Subcutaneous abdominal adipose tissue (tissue), 5 donors: Measurements from ENCODE around the gene CTSW.

Experiments
- H3K27ac ChIP-seq: one replicate; pipeline ENCODE4 v1.7.0; 2013; ENCODE audit warnings: low read depth, mild to moderate bottlenecking, inconsistent platforms, low read length, moderate library complexity
- H3K27me3 ChIP-seq, 5 donors: one replicate each; pipeline ENCODE4 v1.7.0; 2013; ENCODE audit warnings: low read length in 5 of 5, inconsistent platforms in 1 of 5; ENCODE audit not compliant: control insufficient read depth in 5 of 5, insufficient read depth in 4 of 5
- H3K36me3 ChIP-seq, 5 donors: one replicate each; pipeline ENCODE4 v1.7.0; 2013; ENCODE audit warnings: low read length in 5 of 5; ENCODE audit not compliant: control insufficient read depth in 5 of 5, insufficient read depth in 5 of 5
- H3K4me1 ChIP-seq, 5 donors: one replicate each; pipeline ENCODE4 v1.7.0; 2013; ENCODE audit warnings: low read length in 5 of 5, mild to moderate bottlenecking in 3 of 5, moderate library complexity in 1 of 5; ENCODE audit not compliant: control insufficient read depth in 5 of 5, insufficient read depth in 5 of 5
- H3K4me3 ChIP-seq, 5 donors: one replicate each; pipeline ENCODE4 v1.7.0; 2013; ENCODE audit warnings: low read length in 5 of 5, low read depth in 1 of 5
- H3K9ac ChIP-seq, 5 donors: one replicate each; pipeline ENCODE4 v1.7.0; 2013; ENCODE audit warnings: low read length in 5 of 5, mild to moderate bottlenecking in 4 of 5, moderate library complexity in 3 of 5
- H3K9me3 ChIP-seq, 5 donors: one replicate each; pipeline ENCODE4 v1.7.0; 2013; ENCODE audit warnings: low read length in 5 of 5; ENCODE audit not compliant: control insufficient read depth in 5 of 5
- donor health status: healthy.
- donor health status: healthy.
- donor health status: healthy.
- donor health status: healthy.
- donor health status: healthy.

The CTSW gene

DNA sequence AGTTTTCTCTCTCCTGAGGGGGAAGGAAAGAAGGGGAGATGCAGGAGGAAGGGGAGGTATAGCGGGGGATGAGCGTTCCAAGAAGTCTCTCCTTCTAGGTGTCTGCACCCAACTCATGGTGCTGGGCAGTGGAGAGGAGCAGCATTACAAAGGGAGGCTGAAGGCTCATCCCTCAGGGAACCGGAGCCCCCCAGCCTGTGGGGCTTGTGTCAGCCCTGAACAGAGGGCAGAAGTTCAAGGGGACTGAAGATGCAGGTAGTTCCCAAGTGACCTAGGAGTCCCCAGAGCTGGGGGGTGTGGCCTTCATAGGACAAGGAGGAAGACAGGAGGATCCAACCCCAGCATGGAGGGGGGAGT is 37.4 kb downstream of the CTSW start:
- Histone ChIP-seq H3K4me1 (peaks cover 34 to 63% (median 62%) of the 10 kb centered on the region in 5 donors), H3K27ac (peak overlapping the region; percentile 86), H3K9me3 (no peaks in the 10 kb centered on the region), H3K4me3 (peak overlapping the region in 3 of 5 donors; percentile 35 to 96 (median 95)), H3K36me3 (peaks cover 0 to 11% (median 7%) of the 10 kb centered on the region in 5 donors), H3K27me3 (peaks cover 0 to under 1% (median 0%) of the 10 kb centered on the region in 5 donors), H3K9ac (peak overlapping the region in 3 of 5 donors; percentile 38 to 100 (median 94))

- peaks cover 32 to 60% (median 59%) of the 10 kb centered on the region in 5 donors for H3K4me1 ChIP-seq
- H3K4me3 ChIP-seq, result peak overlapping the region; percentile 83 to 96 (median 94)
- peaks cover 0 to 17% (median 12%) of the 10 kb centered on the region in 5 donors for H3K36me3 ChIP-seq
- no peaks in the 10 kb centered on the region for H3K27me3 ChIP-seq
- H3K9ac ChIP-seq, result peak overlapping the region; percentile 73 to 100 (median 95)
- peak overlapping the region; percentile 86 for H3K27ac ChIP-seq
- no peaks in the 10 kb centered on the region for H3K9me3 ChIP-seq
Measured at GRCh38 chr11:65917434-65918210, 38.0 kb downstream of the CTSW start.

DNA sequence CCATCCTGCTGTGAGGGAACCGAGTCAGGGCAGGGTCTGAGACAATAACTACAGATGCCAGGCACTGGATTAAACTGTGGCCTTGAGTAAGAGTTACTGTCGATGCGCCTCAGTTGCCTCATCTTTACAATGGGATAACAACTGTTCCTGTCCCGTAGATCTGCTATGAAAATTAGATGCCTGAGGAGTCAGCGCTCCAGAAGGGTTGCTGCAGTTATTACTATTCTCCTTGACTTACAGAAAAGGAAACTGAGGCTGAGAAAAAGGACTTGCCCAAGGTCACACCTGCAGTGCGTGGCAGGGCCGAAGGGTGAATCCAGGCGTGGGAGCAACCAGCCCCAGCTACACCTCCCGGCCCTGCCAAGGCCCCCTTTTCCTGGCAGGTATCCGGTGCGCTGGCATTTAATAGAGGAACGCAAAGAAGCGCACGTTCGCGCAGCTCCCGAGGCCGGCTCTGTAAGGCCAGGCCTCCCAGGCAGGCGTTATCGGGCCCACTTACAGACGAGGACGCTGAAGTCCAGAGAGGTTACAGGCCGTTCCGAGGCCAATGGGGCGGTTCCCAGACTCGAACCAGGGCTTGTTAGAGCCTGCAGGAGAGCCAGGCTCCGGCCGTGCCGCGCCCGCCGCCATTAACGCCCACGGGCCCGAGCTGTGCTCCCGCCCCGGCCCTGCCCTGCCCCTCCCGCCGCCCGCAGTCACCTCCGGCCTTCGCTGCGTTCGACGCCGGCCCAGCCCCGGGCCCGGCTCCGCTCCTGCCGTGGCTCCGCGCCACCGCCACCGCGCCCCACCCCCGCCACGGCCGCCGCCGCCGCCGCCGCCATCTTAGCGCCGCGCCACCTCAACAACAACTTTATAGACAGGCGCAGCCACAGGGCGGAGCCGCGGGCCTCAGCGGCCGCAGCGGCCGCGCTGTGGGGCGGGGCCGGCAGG is 38.8 kb downstream of the CTSW start, which contains the start of gene C11orf68:
Gene C11orf68 (minus strand): TSS at position 852 of the 930 bp plus-strand sequence. CDS start 31 bp downstream, at position 821.
- Histone ChIP-seq H3K9ac (peak within 1 kb of the TSS; percentile 73 to 100 (median 95)), H3K27me3 (no peaks in the 10 kb centered on the region), H3K9me3 (no peaks in the 10 kb centered on the region), H3K4me3 (peak within 1 kb of the TSS; percentile 83 to 96 (median 94)), H3K4me1 (peaks cover 26 to 56% (median 54%) of the 10 kb centered on the region in 5 donors), H3K27ac (peak within 1 kb of the TSS; percentile 86), H3K36me3 (peaks cover 0 to 24% (median 19%) of the 10 kb centered on the region in 5 donors)

DNA sequence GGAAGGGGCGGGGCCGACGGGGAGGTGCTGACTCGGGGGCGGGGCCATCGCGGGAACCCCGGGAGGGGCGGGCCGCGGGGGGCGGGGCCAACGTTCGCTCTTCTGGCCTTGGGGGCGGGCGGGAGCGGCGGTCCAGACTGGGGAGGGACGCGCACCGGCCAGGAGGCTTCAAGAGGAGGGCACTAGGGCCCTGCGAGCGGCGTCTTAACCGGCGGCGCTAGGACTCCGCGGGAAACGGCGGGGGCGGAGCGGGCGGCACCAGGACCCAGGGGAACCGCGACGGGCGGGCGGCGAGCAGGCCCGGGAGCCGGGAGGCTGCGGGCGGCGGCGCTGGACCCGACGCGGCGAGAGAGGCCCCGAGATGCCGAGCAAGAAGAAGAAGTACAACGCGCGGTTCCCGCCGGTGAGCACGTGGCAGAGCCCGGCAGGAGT is 39.5 kb downstream of the CTSW start, which contains the start of gene DRAP1:
Gene DRAP1 (plus strand): TSS at position 286 of the 432 bp plus-strand sequence. CDS start 76 bp downstream, at position 362.
- peak within 1 kb of the TSS; percentile 86 for H3K27ac ChIP-seq
- H3K9ac ChIP-seq, result peak within 1 kb of the TSS; percentile 73 to 100 (median 95)
- H3K4me3 ChIP-seq, result peak within 1 kb of the TSS; percentile 83 to 96 (median 94)
- no peaks in the 10 kb centered on the region for H3K27me3 ChIP-seq
- H3K36me3 ChIP-seq, result peaks cover 0 to 25% (median 19%) of the 10 kb centered on the region in 5 donors
- peaks cover 26 to 56% (median 54%) of the 10 kb centered on the region in 5 donors for H3K4me1 ChIP-seq
- no peaks in the 10 kb centered on the region for H3K9me3 ChIP-seq

DNA sequence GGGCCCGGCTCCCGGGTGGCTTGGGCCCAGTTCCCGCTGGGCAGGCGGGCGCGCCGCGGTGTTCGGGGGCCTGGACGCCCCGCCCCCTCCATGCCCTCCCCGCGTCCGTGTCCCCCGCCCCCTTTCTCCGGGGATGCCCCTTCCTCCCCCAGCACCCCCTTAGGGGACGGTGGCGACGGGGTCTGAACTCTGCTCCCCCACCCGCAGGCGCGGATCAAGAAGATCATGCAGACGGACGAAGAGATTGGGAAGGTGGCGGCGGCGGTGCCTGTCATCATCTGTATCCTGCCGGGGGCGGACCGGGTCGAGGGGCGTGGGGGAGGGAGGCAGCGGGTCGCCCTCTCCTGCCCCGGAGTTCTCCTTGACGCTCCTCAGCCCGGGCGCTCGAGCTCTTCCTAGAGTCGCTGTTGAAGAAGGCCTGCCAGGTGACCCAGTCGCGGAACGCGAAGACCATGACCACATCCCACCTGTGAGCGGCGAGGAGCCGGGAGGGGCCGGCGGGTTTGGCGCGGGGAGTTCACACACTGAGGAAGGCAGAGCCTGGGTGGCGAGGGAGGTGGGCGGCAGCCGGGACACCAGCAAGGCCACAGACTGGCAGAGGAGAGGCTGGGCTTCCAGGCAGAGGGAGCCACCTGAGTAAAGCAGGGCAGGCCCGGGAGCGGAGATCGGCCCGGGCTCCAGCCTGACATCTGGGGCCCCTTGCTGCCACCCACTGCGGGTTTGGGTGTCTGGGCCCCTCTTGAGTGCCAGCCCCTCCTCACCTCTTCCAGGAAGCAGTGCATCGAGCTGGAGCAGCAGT is 40.1 kb downstream of the CTSW start:
- peaks cover 0 to 25% (median 19%) of the 10 kb centered on the region in 5 donors for H3K36me3 ChIP-seq
- peak overlapping the region; percentile 74 for H3K27ac ChIP-seq
- H3K9me3 ChIP-seq, result no peaks in the 10 kb centered on the region
- H3K9ac ChIP-seq, result peak overlapping the region; percentile 48 to 84 (median 75)
- H3K27me3 ChIP-seq, result no peaks in the 10 kb centered on the region
- H3K4me3 ChIP-seq, result peak overlapping the region; percentile 22 to 79 (median 75)
- H3K4me1 ChIP-seq, result peaks cover 25 to 54% (median 51%) of the 10 kb centered on the region in 5 donors

DNA sequence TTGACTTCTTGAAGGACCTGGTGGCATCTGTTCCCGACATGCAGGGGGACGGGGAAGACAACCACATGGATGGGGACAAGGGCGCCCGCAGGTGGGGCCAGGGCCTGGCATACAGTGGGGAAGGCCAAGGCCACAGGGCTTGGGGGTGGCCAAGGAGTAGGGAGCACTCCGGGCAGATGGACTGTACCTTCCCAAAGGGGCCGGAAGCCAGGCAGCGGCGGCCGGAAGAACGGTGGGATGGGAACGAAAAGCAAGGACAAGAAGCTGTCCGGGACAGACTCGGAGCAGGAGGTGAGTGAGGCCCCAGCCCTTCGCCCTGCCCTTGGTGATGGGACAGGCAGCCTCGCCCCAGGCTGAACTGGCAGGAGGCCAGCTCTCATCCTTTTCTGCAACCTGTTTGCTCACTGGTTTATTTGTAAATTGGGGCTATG is 40.8 kb downstream of the CTSW start:
- Histone ChIP-seq H3K9me3 (no peaks in the 10 kb centered on the region), H3K27me3 (no peaks in the 10 kb centered on the region), H3K27ac (no peak overlapping the region), H3K9ac (peak overlapping the region; percentile 48 to 84 (median 75)), H3K4me1 (peaks cover 20 to 48% (median 45%) of the 10 kb centered on the region in 5 donors), H3K36me3 (peaks cover 0 to 25% (median 19%) of the 10 kb centered on the region in 5 donors), H3K4me3 (peak overlapping the region in 4 of 5 donors; percentile 71 to 79 (median 76))

DNA sequence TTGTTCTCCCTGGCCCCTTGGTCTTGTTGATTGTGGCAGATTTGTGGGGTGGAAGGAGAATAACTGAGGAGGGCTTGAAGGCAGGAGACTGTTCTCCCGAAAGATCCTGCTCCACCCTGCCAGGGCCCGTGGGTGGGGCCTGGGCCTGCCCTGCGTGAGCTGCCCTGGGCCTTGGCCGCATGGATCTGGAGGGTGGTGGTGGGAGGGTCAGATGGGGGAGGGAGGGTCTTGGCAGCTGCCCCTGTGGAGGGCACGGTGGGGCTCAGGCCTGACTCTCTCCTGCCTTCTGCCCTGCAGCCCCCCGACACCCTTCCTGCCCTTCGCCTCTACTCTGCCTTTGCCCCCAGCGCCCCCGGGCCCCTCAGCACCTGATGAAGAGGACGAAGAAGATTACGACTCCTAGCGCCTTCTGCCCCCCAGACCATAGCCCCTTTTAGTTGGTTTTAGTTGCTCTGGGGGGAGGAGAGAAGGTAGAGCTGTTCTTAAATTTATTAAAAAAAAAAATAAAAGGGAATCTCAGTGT is 41.5 kb downstream of the CTSW start:
- peak overlapping the region in 2 of 5 donors; percentile 71 to 79 for H3K4me3 ChIP-seq
- no peaks in the 10 kb centered on the region for H3K9me3 ChIP-seq
- H3K36me3 ChIP-seq, result peaks cover 0 to 25% (median 19%) of the 10 kb centered on the region in 5 donors
- H3K4me1 ChIP-seq, result peaks cover 14 to 41% (median 38%) of the 10 kb centered on the region in 5 donors
- H3K9ac ChIP-seq, result peak overlapping the region in 2 of 5 donors; percentile 45 to 84
- no peaks in the 10 kb centered on the region for H3K27me3 ChIP-seq
- H3K27ac ChIP-seq, result no peak overlapping the region

GRCh38 chr11:65921876-65922275 is 42.2 kb downstream of the CTSW start:
- H3K4me3 ChIP-seq, result no peak overlapping the region
- no peak overlapping the region for H3K27ac ChIP-seq
- peaks cover 11 to 33% (median 30%) of the 10 kb centered on the region in 5 donors for H3K4me1 ChIP-seq
- peaks cover 0 to 25% (median 18%) of the 10 kb centered on the region in 5 donors for H3K36me3 ChIP-seq
- no peak overlapping the region for H3K9ac ChIP-seq
- H3K9me3 ChIP-seq, result no peaks in the 10 kb centered on the region
- H3K27me3 ChIP-seq, result no peaks in the 10 kb centered on the region

DNA sequence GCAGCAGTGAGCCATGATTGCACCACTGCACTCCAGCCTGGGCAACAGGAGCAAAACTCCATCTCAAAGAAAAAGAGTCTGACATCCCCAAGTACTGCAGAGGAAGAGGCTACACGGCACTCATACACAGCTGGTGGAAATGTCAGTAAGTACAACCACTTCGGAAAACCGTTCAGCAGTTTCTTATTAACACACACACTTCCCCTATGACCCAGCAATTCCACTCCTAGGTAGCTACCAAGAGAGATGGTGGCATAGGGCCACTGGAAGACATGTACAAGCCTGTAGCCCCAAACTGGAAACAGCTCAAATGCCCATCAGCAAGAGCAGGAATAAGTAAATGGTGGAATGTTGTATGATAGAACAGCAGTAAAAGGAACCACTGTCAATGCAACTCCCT is 42.9 kb downstream of the CTSW start:
- H3K4me1 ChIP-seq, result peaks cover 11 to 27% (median 24%) of the 10 kb centered on the region in 5 donors
- H3K27ac ChIP-seq, result no peak overlapping the region
- H3K36me3 ChIP-seq, result peaks cover 0 to 20% (median 14%) of the 10 kb centered on the region in 5 donors
- no peak overlapping the region for H3K4me3 ChIP-seq
- H3K9me3 ChIP-seq, result no peaks in the 10 kb centered on the region
- H3K9ac ChIP-seq, result no peak overlapping the region
- no peaks in the 10 kb centered on the region for H3K27me3 ChIP-seq
